ENCODE results near the gene GPRASP1. TPM values are rescaled to one million over a fixed set of nuclear protein-coding genes. Genes with fewer than 3 reads are reported as not detected.

The GPRASP1 gene
- polyA plus RNA-seq, 2 of the 4 experiments (the other 2 are of a cell fraction): 0.50 to 0.87 TPM

- CTCF ChIA-PET: no interaction called here
- Histone ChIP-seq H3K4me1 (0 out of 3 replicates have a peak, but pooled peaks cover 7% of the 10 kb centered on the region), H3K4me3 (peak overlapping the region; percentile 57), H3K9me3 (no peaks in the 10 kb centered on the region), H3K4me2 (peak overlapping the region; percentile 90), H3K27ac (peak overlapping the region; percentile 65 to 84)
- DNase-seq (ENCODE audit: low read depth in 1 of 2, low spot score in 1 of 2): peak; percentile 69 to 71
- FAIRE-seq: peak; percentile 49
- WGBS (ENCODE audit: missing lambda C conversion rate): 22% methylated on average over 18 of the region's 27 CpGs
- POLR2A ChIA-PET: interaction anchor here (0.9 kb wide), 1 partner anchor 61 kb away, joined by 4 read pairs; the partner anchor contains the start of gene ARMCX5
- peak; percentile 94 to 98 for ATAC-seq
- TF ChIP-seq FOXS1 (CRISPR knock-in tag; IDR thresholded peaks at IDR 0.05): no peak
- no peak; the same call in 1 of the 2 replicates for TF ChIP-seq KDM5A (IDR thresholded peaks at IDR 0.05)
- no peak for TF ChIP-seq TP53 (CRISPR knock-in tag; IDR thresholded peaks at IDR 0.05)
- TF ChIP-seq E2F6 (IDR thresholded peaks at IDR 0.05; ENCODE audit: borderline replicate concordance, low read depth): no peak
- TF ChIP-seq JUNB (IDR thresholded peaks at IDR 0.05): no peak
- no peak for TF ChIP-seq CHD2 (IDR thresholded peaks at IDR 0.05; ENCODE audit: low read length, partially characterized antibody)
- no peak for TF ChIP-seq HMGXB4 (CRISPR knock-in tag; IDR thresholded peaks at IDR 0.05; ENCODE audit: borderline replicate concordance)
- TF ChIP-seq MAZ (IDR thresholded peaks at IDR 0.05; ENCODE audit: borderline replicate concordance, low read depth, low read length): no peak
- TF ChIP-seq ESRRA (IDR thresholded peaks at IDR 0.05; ENCODE audit: borderline replicate concordance, low read length): no peak
- TF ChIP-seq RCOR1 (IDR thresholded peaks at IDR 0.05; ENCODE audit: low read depth, low read length): no peak
- TF ChIP-seq POLR2A (IDR thresholded peaks at IDR 0.05; ENCODE audit: low read length): peak; percentile 41
- no peak for TF ChIP-seq SREBF2 (IDR thresholded peaks at IDR 0.05)
- no peak for TF ChIP-seq ZFP36 (IDR thresholded peaks at IDR 0.05; ENCODE audit: borderline replicate concordance, partially characterized antibody)
- no peak for TF ChIP-seq TFCP2L1 (CRISPR knock-in tag; IDR thresholded peaks at IDR 0.05)
- TF ChIP-seq CTCF (IDR thresholded peaks at IDR 0.05): no peak
- no peak for TF ChIP-seq NR3C1 (IDR thresholded peaks at IDR 0.05)
- TF ChIP-seq ZSCAN20 (CRISPR knock-in tag; IDR thresholded peaks at IDR 0.05): no peak
- TF ChIP-seq ATOH8 (CRISPR knock-in tag; IDR thresholded peaks at IDR 0.05; ENCODE audit: low read depth): no peak
- peak; percentile 98 for TF ChIP-seq USF2 (IDR thresholded peaks at IDR 0.05)
- TF ChIP-seq PBX3 (IDR thresholded peaks at IDR 0.05): no peak
- TF ChIP-seq REST (IDR thresholded peaks at IDR 0.05): no peak
- no peak for TF ChIP-seq HDAC2 (IDR thresholded peaks at IDR 0.05)
- peak; percentile 94 for TF ChIP-seq MAFK (IDR thresholded peaks at IDR 0.05; ENCODE audit: partially characterized antibody)
- no peak for TF ChIP-seq JUN (IDR thresholded peaks at IDR 0.05)
- no peak for TF ChIP-seq RARB (CRISPR knock-in tag; IDR thresholded peaks at IDR 0.05)
- TF ChIP-seq HOXA7 (CRISPR knock-in tag; IDR thresholded peaks at IDR 0.05): no peak
- TF ChIP-seq CBX2 (IDR thresholded peaks at IDR 0.05; ENCODE audit: borderline replicate concordance, low read depth): no peak
- no peak for TF ChIP-seq CBX8 (IDR thresholded peaks at IDR 0.05)
- no peak for TF ChIP-seq RAD21 (conservative IDR thresholded peaks at IDR 0.05 in 1 of 2, IDR thresholded peaks at IDR 0.05 in 1 of 2)
- TF ChIP-seq FOSB (CRISPR knock-in tag; IDR thresholded peaks at IDR 0.05): no peak
These were observed 8.8 kb downstream of the GPRASP1 start for GRCh38 chrX:102659790-102660757.
